ENCODE measurements around the gene IGBP1. TPM values are rescaled to one million over a fixed set of nuclear protein-coding genes. Genes with fewer than 3 reads are reported as not detected.
"Not testable (repeated sequence)": the region's sequence is repeated elsewhere in the genome, so short reads cannot be mapped to it uniquely, and the experiment has no call there.

IGBP1 gene
- total and polyA plus RNA-seq, 9 of the 15 experiments (the other 6 are each of a cell fraction or from before 2014, with no cell fraction given), result 36.6 to 91.5 (median 52.8) TPM

DNA sequence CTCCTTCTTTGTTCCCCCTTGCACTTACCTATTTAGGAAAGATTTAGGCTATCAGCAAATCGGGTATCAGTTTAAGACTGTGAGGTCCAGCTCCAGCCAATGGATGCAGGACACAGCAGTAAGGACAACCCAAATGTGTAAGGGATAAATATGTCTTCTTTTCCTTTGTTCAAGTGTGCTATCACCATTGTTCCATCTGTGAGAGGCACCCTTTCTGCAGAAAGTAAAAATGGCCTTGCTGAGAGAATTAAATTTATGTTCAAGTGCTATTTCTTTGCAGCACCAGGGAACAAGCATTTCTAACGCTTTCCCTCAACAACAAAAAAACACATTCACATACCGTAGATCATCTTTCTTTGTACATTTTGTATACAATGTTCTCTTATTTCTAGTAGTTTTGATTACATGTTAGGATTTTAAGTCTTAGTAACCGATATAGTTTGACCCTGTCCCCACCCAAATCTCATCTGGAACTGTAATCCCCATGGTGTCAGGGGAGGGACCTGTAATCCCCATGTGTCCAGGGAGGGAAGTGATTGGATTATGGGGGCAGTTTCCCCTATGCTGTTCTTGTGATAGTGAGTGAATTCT, 21.7 kb upstream of the IGBP1 start:
- CTCF ChIA-PET (ENCODE audit: low intra/inter-chr PET ratio); H3K4me1 ChIP-seq (replicated peaks in 1 of 2; ENCODE audit: control insufficient read depth in 2 of 2, insufficient read depth in 2 of 2, low read length in 2 of 2); BruUV-seq (replicated peaks); H3K9me3 ChIP-seq (replicated peaks; ENCODE audit: control insufficient read depth, insufficient read depth, low read depth, low read length); H3K79me2 ChIP-seq (ENCODE audit: control insufficient read depth, insufficient read depth, low read length); POLR2A ChIA-PET; H3K9ac ChIP-seq (ENCODE audit: insufficient read depth in 1 of 2, low read depth in 2 of 2, low read length in 2 of 2); H4K20me1 ChIP-seq (replicated peaks; ENCODE audit: control insufficient read depth, insufficient read depth, low read length); H3K27ac ChIP-seq (ENCODE audit: extremely low read depth, low read depth, low read length); H3K4me3 ChIP-seq; FAIRE-seq; in situ Hi-C loops (cut with MboI); H3K9me1 ChIP-seq (ENCODE audit: control insufficient read depth, insufficient read depth, low read length); DNase-seq (ENCODE audit: extremely low read depth in 1 of 4, low spot score in 3 of 4); H3K4me2 ChIP-seq (ENCODE audit: insufficient read depth, low read length); H3K36me3 ChIP-seq (ENCODE audit: control insufficient read depth, insufficient read depth, low read length); H2AFZ ChIP-seq (ENCODE audit: low read depth, low read length); intact Hi-C loops (cut with micrococcal nuclease); ATAC-seq; H3K27me3 ChIP-seq (ENCODE audit: control insufficient read depth in 2 of 2, insufficient read depth in 2 of 2, low read length in 2 of 2): not testable (repeated sequence)
- WGBS (ENCODE audit: insufficient coverage, low coverage, missing lambda C conversion rate), result 0% methylated on average over 4 of the region's 4 CpGs
- TF ChIP-seq ZNF561 (CRISPR knock-in tag; conservative IDR thresholded peaks at IDR 0.05) (0 out of 2 replicates have a peak, but pooled peaks have one; percentile 50), TRIM28 (IDR thresholded peaks at IDR 0.05) (0 out of 2 replicates have a peak, but pooled peaks have one; percentile 25)

DNA sequence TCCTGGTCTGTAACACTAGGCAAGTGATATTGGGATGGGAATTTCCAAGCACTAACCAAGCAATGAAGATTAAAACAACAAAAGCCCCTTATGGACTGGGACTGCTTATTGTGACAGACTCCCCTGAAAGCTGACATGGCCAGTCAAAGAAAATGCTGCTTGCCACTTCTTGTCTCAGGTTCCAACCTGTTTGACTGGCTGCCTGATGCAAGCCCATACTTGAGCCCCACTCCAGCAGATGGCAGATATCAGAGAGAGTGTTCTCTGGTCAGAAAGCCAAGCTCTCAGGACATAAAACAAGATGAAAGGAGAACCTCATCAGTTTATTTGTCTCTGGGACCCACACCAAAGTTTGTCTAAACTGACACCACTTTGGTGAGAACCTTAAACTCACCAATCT, 15.5 kb upstream of the IGBP1 start:
- H4K20me1 ChIP-seq (replicated peaks; ENCODE audit: control insufficient read depth, insufficient read depth, low read length), result no peaks in the 10 kb centered on the region
- no peaks in the 10 kb centered on the region for H3K4me1 ChIP-seq (replicated peaks in 1 of 2; ENCODE audit: control insufficient read depth in 2 of 2, insufficient read depth in 2 of 2, low read length in 2 of 2)
- ATAC-seq (no peak), DNase-seq (ENCODE audit: extremely low read depth in 1 of 4, low spot score in 3 of 4) (no peak), FAIRE-seq (no peak)
- BruUV-seq (replicated peaks), result no TSS peak
- H2AFZ ChIP-seq (ENCODE audit: low read depth, low read length), result no peak overlapping the region
- H3K79me2 ChIP-seq (ENCODE audit: control insufficient read depth, insufficient read depth, low read length), result no peaks in the 10 kb centered on the region
- intact Hi-C loops (cut with micrococcal nuclease) (no loop called here), in situ Hi-C loops (cut with MboI) (no loop called here)
- H3K9ac ChIP-seq (ENCODE audit: insufficient read depth in 1 of 2, low read depth in 2 of 2, low read length in 2 of 2), result no peak overlapping the region
- no peak overlapping the region for H3K27ac ChIP-seq (ENCODE audit: extremely low read depth, low read depth, low read length)
- no peaks in the 10 kb centered on the region for H3K9me1 ChIP-seq (ENCODE audit: control insufficient read depth, insufficient read depth, low read length)
- no peaks in the 10 kb centered on the region; a peak in 1 of 5 replicates for H3K27me3 ChIP-seq (ENCODE audit: control insufficient read depth in 2 of 2, insufficient read depth in 2 of 2, low read length in 2 of 2)
- POLR2A ChIA-PET, result no interaction called here
- H3K36me3 ChIP-seq (ENCODE audit: control insufficient read depth, insufficient read depth, low read length), result no peaks in the 10 kb centered on the region
- TF ChIP-seq PRMT5 (CRISPR knock-in tag; IDR thresholded peaks at IDR 0.05) (no peak), NR2C1 (IDR thresholded peaks at IDR 0.05) (no peak), NR2C1 (tag; IDR thresholded peaks at IDR 0.05) (no peak), ZNF282 (CRISPR knock-in tag; IDR thresholded peaks at IDR 0.05) (no peak), RHOXF2B (CRISPR knock-in tag; conservative IDR thresholded peaks at IDR 0.05) (no peak), FUS (optimal IDR thresholded peaks at IDR 0.05; ENCODE audit: low read depth, low read length) (no peak), ZNF224 (CRISPR knock-in tag; IDR thresholded peaks at IDR 0.05) (no peak), ZNF347 (CRISPR knock-in tag; IDR thresholded peaks at IDR 0.05; ENCODE audit: low read depth) (no peak), NFYB (IDR thresholded peaks at IDR 0.05; ENCODE audit: extremely low read depth, insufficient read length) (no peak), TGIF2 (CRISPR knock-in tag; IDR thresholded peaks at IDR 0.05) (no peak)
- TF ChIP-seq, protein P1, sequence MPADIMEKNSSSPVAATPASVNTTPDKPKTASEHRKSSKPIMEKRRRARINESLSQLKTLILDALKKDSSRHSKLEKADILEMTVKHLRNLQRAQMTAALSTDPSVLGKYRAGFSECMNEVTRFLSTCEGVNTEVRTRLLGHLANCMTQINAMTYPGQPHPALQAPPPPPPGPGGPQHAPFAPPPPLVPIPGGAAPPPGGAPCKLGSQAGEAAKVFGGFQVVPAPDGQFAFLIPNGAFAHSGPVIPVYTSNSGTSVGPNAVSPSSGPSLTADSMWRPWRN (IDR thresholded peaks at IDR 0.05; ENCODE audit: low read depth), result no peak
- H3K9me3 ChIP-seq (replicated peaks; ENCODE audit: control insufficient read depth, insufficient read depth, low read depth, low read length), result no peaks in the 10 kb centered on the region; the same call in 1 of the 2 replicates
- CTCF ChIA-PET (ENCODE audit: low intra/inter-chr PET ratio), result no interaction called here
- H3K4me2 ChIP-seq (ENCODE audit: insufficient read depth, low read length), result no peak overlapping the region
- no peak overlapping the region for H3K4me3 ChIP-seq

All from K562 (cell line).